ENCODE results near the gene LGR4. TPM values are rescaled to one million over a fixed set of nuclear protein-coding genes. Genes with fewer than 3 reads are reported as not detected.

LGR4 gene
- total RNA-seq, 1 donor: 25.1 TPM

GRCh38 chr11:27363576-27364117, 108.9 kb downstream of the LGR4 start:
- no peak for DNase-seq (ENCODE audit: low read depth)
- TF ChIP-seq, protein P1, sequence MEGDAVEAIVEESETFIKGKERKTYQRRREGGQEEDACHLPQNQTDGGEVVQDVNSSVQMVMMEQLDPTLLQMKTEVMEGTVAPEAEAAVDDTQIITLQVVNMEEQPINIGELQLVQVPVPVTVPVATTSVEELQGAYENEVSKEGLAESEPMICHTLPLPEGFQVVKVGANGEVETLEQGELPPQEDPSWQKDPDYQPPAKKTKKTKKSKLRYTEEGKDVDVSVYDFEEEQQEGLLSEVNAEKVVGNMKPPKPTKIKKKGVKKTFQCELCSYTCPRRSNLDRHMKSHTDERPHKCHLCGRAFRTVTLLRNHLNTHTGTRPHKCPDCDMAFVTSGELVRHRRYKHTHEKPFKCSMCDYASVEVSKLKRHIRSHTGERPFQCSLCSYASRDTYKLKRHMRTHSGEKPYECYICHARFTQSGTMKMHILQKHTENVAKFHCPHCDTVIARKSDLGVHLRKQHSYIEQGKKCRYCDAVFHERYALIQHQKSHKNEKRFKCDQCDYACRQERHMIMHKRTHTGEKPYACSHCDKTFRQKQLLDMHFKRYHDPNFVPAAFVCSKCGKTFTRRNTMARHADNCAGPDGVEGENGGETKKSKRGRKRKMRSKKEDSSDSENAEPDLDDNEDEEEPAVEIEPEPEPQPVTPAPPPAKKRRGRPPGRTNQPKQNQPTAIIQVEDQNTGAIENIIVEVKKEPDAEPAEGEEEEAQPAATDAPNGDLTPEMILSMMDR (IDR thresholded peaks at IDR 0.05; ENCODE audit: insufficient read depth, low read length): no peak

DNA sequence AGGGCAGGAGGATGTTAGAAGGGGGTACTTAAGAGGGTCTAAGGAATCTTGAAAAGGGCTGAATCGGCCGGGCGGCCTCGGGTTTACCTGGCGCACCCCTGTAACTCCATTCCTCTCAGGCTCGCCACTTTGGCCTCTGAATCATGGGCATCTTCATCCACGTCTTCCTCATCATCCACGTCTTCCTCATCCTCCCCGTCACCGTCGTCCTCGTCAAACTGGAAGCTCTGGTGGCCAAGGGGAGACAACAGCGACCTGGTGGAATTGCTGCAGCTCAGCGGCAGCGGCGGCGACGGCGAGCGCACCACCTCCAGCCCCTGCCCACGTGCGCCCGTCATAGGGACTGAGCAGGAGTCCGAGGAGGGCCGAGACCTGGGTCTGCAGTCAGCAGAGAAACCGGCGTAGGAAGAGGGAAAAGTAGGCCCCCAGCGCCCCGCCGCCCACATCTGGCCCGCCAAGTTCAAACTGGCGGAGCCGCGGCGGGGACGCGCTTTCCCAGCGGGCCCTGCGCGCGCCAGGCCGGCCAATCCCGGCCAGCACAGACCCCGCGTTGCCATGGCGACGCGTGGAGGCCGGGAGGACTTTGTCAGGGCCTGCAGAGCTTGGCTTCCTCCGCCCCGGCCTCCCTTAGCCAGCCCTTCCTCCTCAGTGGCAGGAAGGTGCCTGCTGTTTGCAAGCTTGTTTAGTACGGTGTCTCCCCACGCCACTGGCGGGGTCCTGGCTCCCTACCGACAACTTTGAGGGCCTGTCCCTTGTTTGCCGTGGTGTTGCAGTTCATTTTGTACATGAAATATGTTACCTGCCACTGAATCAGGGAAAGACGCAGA, 109.6 kb downstream of the LGR4 start, which contains the start of gene CCDC34:
Gene CCDC34, minus strand, starts transcription at position 467 of the 827 bp plus-strand sequence. Its CDS starts 21 bp downstream, at position 446.
- TF ChIP-seq, protein P1 (IDR thresholded peaks at IDR 0.05; ENCODE audit: insufficient read depth, low read length): no peak
- peak; percentile 83 for DNase-seq (ENCODE audit: low read depth)
- H3K4me3 ChIP-seq (ENCODE audit: low read depth, low read length): peak within 1 kb of the TSS; percentile 80

More at GRCh38 chr11:27363576-27364117, 108.9 kb downstream of the LGR4 start:
- H3K4me3 ChIP-seq (ENCODE audit: low read depth, low read length): peak overlapping the region; percentile 80

GRCh38 chr11:27361649-27362431, 110.8 kb downstream of the LGR4 start:
- TF ChIP-seq, protein P1 (IDR thresholded peaks at IDR 0.05; ENCODE audit: insufficient read depth, low read length): no peak
- no peak overlapping the region for H3K4me3 ChIP-seq (ENCODE audit: low read depth, low read length)
- DNase-seq (ENCODE audit: low read depth): no peak

DNA sequence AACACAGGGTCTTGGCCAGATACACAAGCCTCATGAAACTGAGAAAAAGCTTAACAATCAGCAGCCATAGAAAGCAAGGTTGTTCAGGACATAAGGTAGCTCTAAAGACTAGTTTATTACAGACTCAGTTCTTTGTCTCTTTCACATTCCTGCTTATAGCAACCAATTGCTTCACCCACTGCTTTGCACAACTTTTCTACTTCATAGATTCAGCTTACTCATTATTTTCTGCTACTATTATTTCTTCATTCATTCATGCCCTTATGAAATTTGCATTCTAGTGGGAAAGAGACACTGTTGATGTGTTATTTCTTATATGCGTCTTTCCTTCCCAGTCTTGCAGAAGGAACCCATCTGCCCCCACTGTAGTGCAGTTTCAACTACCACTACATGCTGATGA, 114.3 kb downstream of the LGR4 start:
- no peak overlapping the region for H3K4me3 ChIP-seq (ENCODE audit: low read depth, low read length)
- DNase-seq (ENCODE audit: low read depth): peak; percentile 17
- TF ChIP-seq, protein P1 (IDR thresholded peaks at IDR 0.05; ENCODE audit: insufficient read depth, low read length): no peak

DNA sequence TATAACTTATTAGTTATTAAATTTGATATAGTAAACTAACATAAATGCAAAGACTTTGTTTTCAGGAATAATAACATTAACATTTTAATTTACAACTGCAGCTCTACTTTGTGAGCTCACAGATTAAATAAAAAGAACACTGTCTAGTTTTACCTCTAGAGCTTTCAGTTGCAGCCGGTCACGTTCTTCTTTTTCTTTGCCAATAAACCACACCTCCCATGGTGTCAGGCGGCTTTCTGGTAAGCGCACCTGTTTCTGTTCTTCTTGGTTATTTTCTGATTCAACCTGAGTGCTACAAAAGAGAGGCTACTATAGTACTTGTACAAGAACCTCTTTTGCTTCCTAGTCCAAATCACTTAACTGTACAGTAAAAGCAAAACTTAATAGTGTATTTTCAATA, 115.3 kb downstream of the LGR4 start:
- TF ChIP-seq, protein P1 (IDR thresholded peaks at IDR 0.05; ENCODE audit: insufficient read depth, low read length): no peak
- no peak for DNase-seq (ENCODE audit: low read depth)
- no peak overlapping the region for H3K4me3 ChIP-seq (ENCODE audit: low read depth, low read length)

GRCh38 chr11:27356624-27357222, 115.9 kb downstream of the LGR4 start:
- no peak for DNase-seq (ENCODE audit: low read depth)
- no peak overlapping the region for H3K4me3 ChIP-seq (ENCODE audit: low read depth, low read length)
- TF ChIP-seq, protein P1 (IDR thresholded peaks at IDR 0.05; ENCODE audit: insufficient read depth, low read length): no peak

All from fibroblast of the aortic adventitia (primary cell).